Measurements from ENCODE around the gene THEMIS.

The THEMIS gene

GRCh38 chr6:127869183-127869582 lies 31.7 kb downstream of the THEMIS start:
- Histone ChIP-seq H3K4me3 (ENCODE audit: low read depth, low read length, poor library complexity, severe bottlenecking) (no peak overlapping the region), H2AFZ (ENCODE audit: low read length) (no peak overlapping the region), H3K79me2 (ENCODE audit: insufficient read depth, low read length) (no peaks in the 10 kb centered on the region), H3F3A (ENCODE audit: insufficient read depth, low read length) (no peaks in the 10 kb centered on the region), H4K20me1 (ENCODE audit: insufficient read depth, low read length) (no peaks in the 10 kb centered on the region), H3K9me3 (ENCODE audit: low read length) (no peaks in the 10 kb centered on the region), H3K36me3 (ENCODE audit: insufficient read depth, low read length) (no peaks in the 10 kb centered on the region), H3K9me2 (ENCODE audit: low read depth, low read length) (no peaks in the 10 kb centered on the region), H3K27me3 (ENCODE audit: insufficient read depth, low read length) (no peaks in the 10 kb centered on the region), H3K4me1 (ENCODE audit: insufficient read depth, low read length, severe bottlenecking) (no peaks in the 10 kb centered on the region), H3K4me2 (ENCODE audit: low read length) (no peak overlapping the region), H3K9ac (ENCODE audit: low read length) (no peak overlapping the region), H3K27ac (ENCODE audit: low read depth, low read length, poor library complexity, severe bottlenecking) (no peak overlapping the region)
- no peak for TF ChIP-seq CTCF (IDR thresholded peaks at IDR 0.05; ENCODE audit: low read length)
- no peak for TF ChIP-seq EZH2 (IDR thresholded peaks at IDR 0.05; ENCODE audit: borderline replicate concordance, low read length)

GRCh38 chr6:127868338-127868737 lies 32.5 kb downstream of the THEMIS start:
- Histone ChIP-seq H3K9me3 (ENCODE audit: low read length) (no peaks in the 10 kb centered on the region), H3K27me3 (ENCODE audit: insufficient read depth, low read length) (no peaks in the 10 kb centered on the region), H3K9ac (ENCODE audit: low read length) (no peak overlapping the region), H3F3A (ENCODE audit: insufficient read depth, low read length) (no peaks in the 10 kb centered on the region), H3K4me2 (ENCODE audit: low read length) (no peak overlapping the region), H3K4me1 (ENCODE audit: insufficient read depth, low read length, severe bottlenecking) (no peaks in the 10 kb centered on the region), H3K9me2 (ENCODE audit: low read depth, low read length) (no peaks in the 10 kb centered on the region), H3K79me2 (ENCODE audit: insufficient read depth, low read length) (no peaks in the 10 kb centered on the region), H2AFZ (ENCODE audit: low read length) (no peak overlapping the region), H3K27ac (ENCODE audit: low read depth, low read length, poor library complexity, severe bottlenecking) (no peak overlapping the region), H4K20me1 (ENCODE audit: insufficient read depth, low read length) (no peaks in the 10 kb centered on the region), H3K36me3 (ENCODE audit: insufficient read depth, low read length) (no peaks in the 10 kb centered on the region), H3K4me3 (ENCODE audit: low read depth, low read length, poor library complexity, severe bottlenecking) (no peak overlapping the region)
- TF ChIP-seq EZH2 (IDR thresholded peaks at IDR 0.05; ENCODE audit: borderline replicate concordance, low read length) (no peak), CTCF (IDR thresholded peaks at IDR 0.05; ENCODE audit: low read length) (no peak)

- Histone ChIP-seq H3K4me2 (ENCODE audit: low read length) (no peak overlapping the region), H3K9me2 (ENCODE audit: low read depth, low read length) (no peaks in the 10 kb centered on the region), H3K4me3 (ENCODE audit: low read depth, low read length, poor library complexity, severe bottlenecking) (no peak overlapping the region), H3F3A (ENCODE audit: insufficient read depth, low read length) (no peaks in the 10 kb centered on the region), H3K79me2 (ENCODE audit: insufficient read depth, low read length) (no peaks in the 10 kb centered on the region), H3K9ac (ENCODE audit: low read length) (no peak overlapping the region), H3K9me3 (ENCODE audit: low read length) (no peaks in the 10 kb centered on the region), H4K20me1 (ENCODE audit: insufficient read depth, low read length) (no peaks in the 10 kb centered on the region), H3K27ac (ENCODE audit: low read depth, low read length, poor library complexity, severe bottlenecking) (no peak overlapping the region), H3K36me3 (ENCODE audit: insufficient read depth, low read length) (no peaks in the 10 kb centered on the region), H3K4me1 (ENCODE audit: insufficient read depth, low read length, severe bottlenecking) (no peaks in the 10 kb centered on the region), H2AFZ (ENCODE audit: low read length) (no peak overlapping the region), H3K27me3 (ENCODE audit: insufficient read depth, low read length) (no peaks in the 10 kb centered on the region)
- TF ChIP-seq CTCF (IDR thresholded peaks at IDR 0.05; ENCODE audit: low read length) (no peak), EZH2 (IDR thresholded peaks at IDR 0.05; ENCODE audit: borderline replicate concordance, low read length) (no peak)
These were observed 34.1 kb downstream of the THEMIS start for GRCh38 chr6:127866766-127867165.

Data from OCI-LY1 (cell line).